OCI-LY3 (cell line): ENCODE data around the gene PKD1.
"Not testable (repeated sequence)": the region's sequence is repeated elsewhere in the genome, so short reads cannot be mapped to it uniquely, and the experiment has no call there.

Experiments used
- CTCF ChIP-seq: fragments of 200-600, 300-600 bp; sonication (generic); IDR thresholded peaks from 2 replicates; pipeline ENCODE4 v1.5.1; 2014; ENCODE audit warnings: antibody characterized with exemption, low read length, low read depth
- EZH2phosphoT487 ChIP-seq: fragments of 200-600 bp; shearing (Covaris generic); IDR thresholded peaks from 2 replicates; pipeline ENCODE4 v1.6.1; 2018; ENCODE audit warnings: antibody characterized with exemption, mixed run types, low read depth

DNA sequence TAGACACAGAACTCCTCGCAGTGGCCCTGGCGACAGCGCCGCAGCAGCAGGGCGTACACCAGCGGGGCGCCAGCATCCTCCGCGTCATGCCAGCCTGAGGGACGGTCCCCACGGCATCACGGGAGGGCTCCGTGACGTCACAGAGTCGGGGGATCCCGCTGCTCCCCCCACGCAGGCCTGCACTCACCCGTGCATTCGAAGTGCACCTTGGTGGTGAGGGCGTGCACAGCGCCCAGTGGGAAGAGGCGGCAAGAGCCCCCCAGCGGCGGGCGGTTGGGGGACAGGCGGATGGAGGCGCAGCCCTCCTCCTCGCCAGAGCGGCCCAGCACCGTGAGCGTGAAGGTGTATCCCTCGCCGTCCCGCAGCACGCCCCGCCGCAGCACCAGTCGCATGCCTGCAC, 29.5 kb downstream of the PKD1 start:
- not testable (repeated sequence) for TF ChIP-seq CTCF, EZH2phosphoT487
